H1 (cell line): ENCODE data around the gene BBS2. TPM values are rescaled to one million over a fixed set of nuclear protein-coding genes. Genes with fewer than 3 reads are reported as not detected.

ENCODE experiments used
- ATF2 ChIP-seq: IDR thresholded peaks from 2 replicates; pipeline ENCODE4 v1.6.1; 2012; ENCODE audit warnings: low read length, inconsistent platforms
- CHD7 ChIP-seq: fragments of 300-600 bp; sonication (generic); IDR thresholded peaks from 2 replicates; pipeline ENCODE4 v1.7.1; 2012; ENCODE audit warnings: low read length, moderate library complexity, mild to moderate bottlenecking, inconsistent platforms; ENCODE audit not compliant: insufficient replicate concordance
- KDM1A ChIP-seq: fragments of 200-600, 300-600 bp; sonication (generic); IDR thresholded peaks from 2 replicates; pipeline ENCODE4 v1.7.1; 2016; ENCODE audit warnings: mild to moderate bottlenecking, low read length, borderline replicate concordance
- RNF2 ChIP-seq: fragments of 200-900, 300-1000 bp; sonication (generic); IDR thresholded peaks from 2 replicates; pipeline ENCODE4 v1.7.1; 2016; ENCODE audit warnings: borderline replicate concordance, low read depth, mild to moderate bottlenecking, antibody characterized with exemption, low read length; ENCODE audit not compliant: poor library complexity, severe bottlenecking; ENCODE audit errors: missing control alignments
- RXRA ChIP-seq: IDR thresholded peaks from 2 replicates; pipeline ENCODE4 v1.6.1; 2011; ENCODE audit warnings: low read depth, mild to moderate bottlenecking, low read length, moderate library complexity; ENCODE audit not compliant: insufficient read depth
- polyA plus RNA-seq, 7 experiments: library from polyadenylated mRNA; depleted of rRNA in 3 of 7; stranded (reverse) in 5 of 7; unstranded in 2 of 7; fragments of >200 nt in 5 of 7; fragments of 200-250 nt in 2 of 7; gene quantifications; 1 replicate in 5 of 7; 2 replicates in 1 of 7; 4 replicates in 1 of 7; pipeline versions ENCODE4 v1.2.1 to v1.2.3, GENCODE V29; 2011 to 2013; ENCODE audit warnings: missing spikeins in 2 of 7, mixed read lengths in 2 of 7
- total RNA-seq: library from RNA; stranded (reverse); fragmentation: NEBNext Ultra II Directional; extraction: Animal tissue kit (Norgen Biotek cat#: 25700); gene quantifications from 2 replicates; pipeline ENCODE4 v1.2.1, GENCODE V29; 2021

Gene BBS2
- total and polyA plus RNA-seq, 2 of the 8 experiments (the other 6 are each of a cell fraction or from before 2014, with no cell fraction given), result 12.3 to 15.1 TPM

- TF ChIP-seq CHD7, result no peak
- no peak for TF ChIP-seq RXRA
- TF ChIP-seq KDM1A, result no peak
- no peak for TF ChIP-seq RNF2
- no peak for TF ChIP-seq ATF2
These were observed 41.3 kb upstream of the BBS2 start (continued) for GRCh38 chr16:56561126-56561525.
